Uterus (tissue), 4 donors: ENCODE data around the gene STX11. TPM values are rescaled to one million over a fixed set of nuclear protein-coding genes. Genes with fewer than 3 reads are reported as not detected.

ENCODE experiments used
- DNase-seq, 2 donors: peaks; one replicate each; pipeline ENCODE4 v3.0.0-alpha.2; 2019 to 2020
- H3K27ac ChIP-seq, 2 donors: fragments of 200-600 bp; sonication (generic); 1 replicate in 1 of 2; 2 replicates in 1 of 2; pipeline ENCODE4 v1.5.1; 2016 to 2018
- H3K27me3 ChIP-seq, 2 donors: fragments of 200-600 bp; sonication (generic); one replicate each; pipeline ENCODE4 v1.5.1; 2018 to 2019; ENCODE audit warnings: control low read depth in 1 of 2
- H3K36me3 ChIP-seq, 2 donors: fragments of 200-600 bp; sonication (generic); one replicate each; pipeline ENCODE4 v1.5.1; 2019; ENCODE audit warnings: control low read depth in 1 of 2
- H3K4me1 ChIP-seq, 2 donors: fragments of 200-600 bp; sonication (generic); one replicate each; pipeline ENCODE4 v1.5.1; 2018 to 2019; ENCODE audit warnings: control low read depth in 1 of 2
- H3K4me3 ChIP-seq, 2 donors: fragments of 200-600 bp; sonication (generic); 1 replicate in 1 of 2; 2 replicates in 1 of 2; pipeline ENCODE4 v1.5.1; 2018 to 2019; ENCODE audit warnings: mild to moderate bottlenecking in 1 of 2
- H3K9me3 ChIP-seq, 2 donors: fragments of 200-600 bp; sonication (generic); one replicate each; pipeline ENCODE4 v1.5.1; 2019; ENCODE audit warnings: control low read depth in 1 of 2
- POLR2A ChIP-seq, 2 donors: fragments of 450-650 bp; IDR thresholded peaks; one replicate each; pipeline ENCODE4 v1.6.1; 2016; ENCODE audit warnings: antibody characterized with exemption in 2 of 2, mild to moderate bottlenecking in 1 of 2, moderate library complexity in 1 of 2
- intact Hi-C: fragments of 100-400 bp; cut with DNase I; formaldehyde crosslinking; loops from one replicate; pipeline ENCODE4 v1.15.1; 2023; ENCODE audit warnings: low total_unique reads
- total RNA-seq, 4 donors: library from RNA; depleted of rRNA in 3 of 4; stranded (reverse); fragments of >200 nt in 3 of 4; gene quantifications; one replicate each; pipeline versions ENCODE4 v1.1.0 to v1.2.4, GENCODE V29; 2014 to 2023
- TF ChIP-seq, protein P1 (sequence below), 4 experiments: fragments of 200-600 bp in 2 of 4; fragments of 450-650 bp in 2 of 4; sonication (generic) in 2 of 4; IDR thresholded peaks; one replicate each; pipeline ENCODE4 v1.5.1; 2016 to 2019; ENCODE audit warnings: antibody characterized with exemption in 4 of 4, mild to moderate bottlenecking in 2 of 4, moderate library complexity in 1 of 4
- donor health status: DM: yes; HTN: yes; CAD: no.

The STX11 gene
- total RNA-seq, 4 donors from 2014 or later, result 0.77 to 6.2 (median 1.9) TPM

GRCh38 chr6:144140867-144141266 is 9.4 kb upstream of the STX11 start:
- no peak overlapping the region for H3K4me3 ChIP-seq
- no peak overlapping the region for H3K27ac ChIP-seq
- no peak for DNase-seq
- no peaks in the 10 kb centered on the region for H3K4me1 ChIP-seq
- no peaks in the 10 kb centered on the region for H3K36me3 ChIP-seq
- intact Hi-C loops, result no loop called here
- H3K27me3 ChIP-seq, result no peaks in the 10 kb centered on the region
- TF ChIP-seq POLR2A (IDR thresholded peaks at IDR 0.05), result no peak
- TF ChIP-seq, protein P1, sequence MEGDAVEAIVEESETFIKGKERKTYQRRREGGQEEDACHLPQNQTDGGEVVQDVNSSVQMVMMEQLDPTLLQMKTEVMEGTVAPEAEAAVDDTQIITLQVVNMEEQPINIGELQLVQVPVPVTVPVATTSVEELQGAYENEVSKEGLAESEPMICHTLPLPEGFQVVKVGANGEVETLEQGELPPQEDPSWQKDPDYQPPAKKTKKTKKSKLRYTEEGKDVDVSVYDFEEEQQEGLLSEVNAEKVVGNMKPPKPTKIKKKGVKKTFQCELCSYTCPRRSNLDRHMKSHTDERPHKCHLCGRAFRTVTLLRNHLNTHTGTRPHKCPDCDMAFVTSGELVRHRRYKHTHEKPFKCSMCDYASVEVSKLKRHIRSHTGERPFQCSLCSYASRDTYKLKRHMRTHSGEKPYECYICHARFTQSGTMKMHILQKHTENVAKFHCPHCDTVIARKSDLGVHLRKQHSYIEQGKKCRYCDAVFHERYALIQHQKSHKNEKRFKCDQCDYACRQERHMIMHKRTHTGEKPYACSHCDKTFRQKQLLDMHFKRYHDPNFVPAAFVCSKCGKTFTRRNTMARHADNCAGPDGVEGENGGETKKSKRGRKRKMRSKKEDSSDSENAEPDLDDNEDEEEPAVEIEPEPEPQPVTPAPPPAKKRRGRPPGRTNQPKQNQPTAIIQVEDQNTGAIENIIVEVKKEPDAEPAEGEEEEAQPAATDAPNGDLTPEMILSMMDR (IDR thresholded peaks at IDR 0.05), result no peak
- H3K9me3 ChIP-seq, result no peaks in the 10 kb centered on the region

DNA sequence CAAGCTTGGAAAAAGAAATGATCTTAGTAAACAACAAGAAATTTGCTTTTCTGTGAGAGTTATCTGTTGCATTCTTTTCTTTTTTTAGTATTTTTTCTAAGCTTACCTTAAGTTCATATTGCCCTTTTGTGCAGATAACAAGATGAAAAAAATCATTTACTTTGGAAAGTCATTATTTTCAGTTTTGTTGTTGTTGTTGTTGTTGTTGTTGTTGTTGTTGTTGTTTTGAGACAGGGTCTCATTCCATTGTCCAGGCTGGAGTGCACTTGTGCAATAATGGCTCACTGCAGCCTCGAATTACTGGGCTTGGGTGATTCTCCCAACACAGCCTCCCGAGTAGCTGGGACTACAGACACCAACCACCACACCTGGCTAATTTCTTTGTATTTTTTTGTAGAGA is 8.8 kb upstream of the STX11 start:
- Histone ChIP-seq H3K4me1 (no peaks in the 10 kb centered on the region), H3K9me3 (no peaks in the 10 kb centered on the region), H3K36me3 (no peaks in the 10 kb centered on the region), H3K27me3 (no peaks in the 10 kb centered on the region), H3K27ac (no peak overlapping the region), H3K4me3 (no peak overlapping the region)
- no peak for DNase-seq
- TF ChIP-seq, protein P1 (IDR thresholded peaks at IDR 0.05), result no peak
- intact Hi-C loops, result no loop called here

GRCh38 chr6:144143106-144143505 is 7.2 kb upstream of the STX11 start:
- intact Hi-C loops, result no loop called here
- Histone ChIP-seq H3K36me3 (no peaks in the 10 kb centered on the region), H3K4me3 (no peak overlapping the region), H3K9me3 (no peaks in the 10 kb centered on the region), H3K27me3 (no peaks in the 10 kb centered on the region), H3K4me1 (no peaks in the 10 kb centered on the region), H3K27ac (no peak overlapping the region)
- no peak for DNase-seq
- TF ChIP-seq POLR2A (IDR thresholded peaks at IDR 0.05), result no peak
- TF ChIP-seq, protein P1 (IDR thresholded peaks at IDR 0.05), result no peak

- Histone ChIP-seq H3K9me3 (no peaks in the 10 kb centered on the region), H3K27ac (no peak overlapping the region), H3K4me3 (no peak overlapping the region), H3K4me1 (no peaks in the 10 kb centered on the region), H3K27me3 (no peaks in the 10 kb centered on the region), H3K36me3 (no peaks in the 10 kb centered on the region)
- TF ChIP-seq, protein P1 (IDR thresholded peaks at IDR 0.05), result no peak
- TF ChIP-seq POLR2A (IDR thresholded peaks at IDR 0.05), result no peak
- intact Hi-C loops, result no loop called here
- no peak for DNase-seq
Measured at GRCh38 chr6:144143878-144144277, 6.4 kb upstream of the STX11 start.

DNA sequence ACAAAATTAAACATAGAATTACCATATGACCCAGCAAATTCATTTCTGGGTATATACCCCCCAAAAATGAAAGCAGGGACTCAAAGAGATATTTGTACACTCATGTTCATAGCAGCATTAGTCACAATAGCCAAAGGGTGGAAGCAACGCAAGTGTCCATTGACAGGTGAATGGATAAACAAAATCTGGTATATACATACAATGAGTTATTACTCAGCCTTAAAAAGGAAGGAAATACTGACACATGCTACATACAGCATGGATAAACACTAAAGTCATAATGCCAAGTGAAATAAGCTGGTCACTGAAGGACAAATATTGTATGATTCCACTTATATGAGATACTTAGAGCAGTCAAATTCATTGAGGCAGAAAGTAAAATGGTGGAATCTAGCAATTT is 5.3 kb upstream of the STX11 start:
- H3K9me3 ChIP-seq, result no peaks in the 10 kb centered on the region

More for the DNA sequence above, 5.3 kb upstream of the STX11 start:
- DNase-seq, result no peak
- Histone ChIP-seq H3K4me3 (no peak overlapping the region), H3K4me1 (no peaks in the 10 kb centered on the region), H3K27me3 (no peaks in the 10 kb centered on the region), H3K27ac (no peak overlapping the region), H3K36me3 (no peaks in the 10 kb centered on the region)
- intact Hi-C loops, result no loop called here
- TF ChIP-seq, protein P1 (IDR thresholded peaks at IDR 0.05), result no peak
- no peak for TF ChIP-seq POLR2A (IDR thresholded peaks at IDR 0.05)
